ENCODE measurements around the gene UGT1A7.
"Not testable (repeated sequence)": the region's sequence is repeated elsewhere in the genome, so short reads cannot be mapped to it uniquely, and the experiment has no call there.

UGT1A7 gene

DNA sequence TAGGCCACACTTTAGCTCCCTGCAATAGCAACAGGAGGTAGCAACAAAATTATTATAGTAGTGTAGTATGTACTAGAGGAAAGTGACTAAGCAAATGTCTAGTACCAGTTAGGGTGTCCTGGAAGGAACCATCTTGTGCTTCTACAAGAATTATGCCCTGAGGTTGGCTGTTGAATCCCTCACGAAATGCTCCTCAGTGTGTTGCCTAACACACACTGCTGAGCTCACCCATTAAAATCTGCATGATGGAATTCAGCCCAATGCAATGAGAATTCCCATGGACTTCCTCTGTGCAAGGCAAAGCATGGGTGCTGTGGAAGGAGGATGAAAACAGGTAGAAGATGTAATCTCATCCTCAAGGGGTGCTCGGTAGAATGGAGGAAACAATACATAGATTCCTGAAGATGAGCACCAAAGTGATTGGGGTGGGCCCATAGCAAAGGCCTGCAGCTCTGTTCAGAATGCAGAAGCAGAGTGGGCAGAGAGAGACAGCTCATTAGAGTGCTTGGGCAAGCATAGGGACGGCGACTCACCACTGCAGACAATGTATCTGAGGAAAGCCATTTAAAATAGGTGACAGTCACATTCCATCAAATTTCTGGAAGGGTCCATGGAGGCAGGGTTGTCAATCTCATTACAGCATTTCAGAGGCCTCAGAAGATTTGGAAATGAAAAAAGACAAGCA, 1.2 kb upstream of the UGT1A7 start:
- H3K4me3 ChIP-seq (ENCODE audit: low read depth, low read length) = no peak overlapping the region

DNA sequence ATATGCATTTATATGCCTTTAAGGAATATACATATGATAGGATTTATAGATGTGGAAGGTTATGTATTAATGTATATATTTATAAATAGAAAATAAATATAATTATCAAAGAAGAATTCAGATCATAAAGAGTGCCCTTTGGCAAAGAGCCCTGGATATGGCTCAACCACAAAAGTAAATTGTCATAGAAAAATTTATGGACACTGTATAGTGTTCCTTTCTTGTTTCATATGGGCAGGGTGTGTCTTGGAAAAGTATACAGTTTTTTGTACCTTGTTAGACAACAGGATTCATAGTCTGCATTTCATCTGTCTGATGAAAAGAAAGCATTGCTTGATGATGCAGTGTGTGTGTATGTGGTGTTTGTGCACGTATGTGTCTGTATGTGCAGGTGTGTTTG, 2.9 kb downstream of the UGT1A7 start:
- H3K4me3 ChIP-seq (ENCODE audit: low read depth, low read length) = no peak overlapping the region

DNA sequence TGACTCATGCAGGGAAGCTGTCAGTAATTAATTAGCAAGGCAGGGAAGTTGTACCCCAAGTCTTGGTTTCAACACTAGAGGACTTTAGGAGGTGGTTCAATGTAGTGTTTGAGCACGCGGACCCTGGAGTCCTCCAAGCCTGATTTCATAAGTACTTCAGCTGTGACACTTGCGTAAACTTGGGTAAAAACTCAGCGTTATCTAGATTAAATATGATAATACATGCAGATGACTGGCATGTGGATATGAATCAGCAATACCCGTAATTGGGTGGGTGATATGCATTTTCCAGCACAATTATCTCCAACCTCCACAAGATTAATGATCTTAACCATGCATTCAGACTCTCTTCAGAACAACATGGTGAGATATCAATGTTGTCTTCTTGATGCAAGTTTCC, 5.2 kb downstream of the UGT1A7 start:
- H3K4me3 ChIP-seq (ENCODE audit: low read depth, low read length) = no peak overlapping the region

DNA sequence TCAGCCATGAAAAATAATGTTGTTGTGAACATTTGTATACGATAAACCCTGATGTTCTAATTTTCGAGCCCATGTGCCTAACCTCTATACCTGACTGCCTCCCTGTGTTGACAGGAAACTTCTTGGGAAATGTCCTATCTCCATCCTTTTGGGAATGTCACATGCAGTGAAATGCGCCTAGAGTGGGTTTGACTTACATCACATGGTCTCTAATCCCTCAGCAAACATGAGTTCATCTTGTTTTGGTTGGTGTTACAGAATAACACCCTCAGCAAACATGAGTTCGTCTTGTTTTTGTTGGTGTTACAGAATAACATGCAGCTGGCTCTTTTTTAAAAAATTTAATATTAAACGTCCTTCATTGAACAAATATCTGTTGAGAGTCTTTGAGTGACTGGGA, 6.6 kb downstream of the UGT1A7 start:
- no peak overlapping the region for H3K4me3 ChIP-seq (ENCODE audit: low read depth, low read length)

DNA sequence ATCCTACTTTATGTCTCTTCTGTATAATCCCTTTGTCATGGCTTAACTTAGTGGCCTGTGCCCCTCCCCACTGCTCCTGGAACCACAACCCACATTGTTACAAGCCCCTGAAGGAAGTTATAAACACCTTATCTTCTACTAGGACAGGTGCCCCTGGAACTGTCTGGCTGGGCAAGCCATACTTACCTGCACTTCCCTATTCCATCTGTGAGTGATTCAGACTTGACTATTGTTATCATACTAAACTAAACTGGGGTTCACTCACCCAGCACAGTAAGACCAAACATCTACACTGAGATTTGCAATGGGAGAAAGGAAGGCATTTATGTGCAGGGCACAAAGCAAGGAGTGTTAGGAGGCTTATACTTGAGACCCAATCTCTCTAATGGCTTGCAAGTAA, 7.3 kb downstream of the UGT1A7 start:
- no peak overlapping the region for H3K4me3 ChIP-seq (ENCODE audit: low read depth, low read length)

DNA sequence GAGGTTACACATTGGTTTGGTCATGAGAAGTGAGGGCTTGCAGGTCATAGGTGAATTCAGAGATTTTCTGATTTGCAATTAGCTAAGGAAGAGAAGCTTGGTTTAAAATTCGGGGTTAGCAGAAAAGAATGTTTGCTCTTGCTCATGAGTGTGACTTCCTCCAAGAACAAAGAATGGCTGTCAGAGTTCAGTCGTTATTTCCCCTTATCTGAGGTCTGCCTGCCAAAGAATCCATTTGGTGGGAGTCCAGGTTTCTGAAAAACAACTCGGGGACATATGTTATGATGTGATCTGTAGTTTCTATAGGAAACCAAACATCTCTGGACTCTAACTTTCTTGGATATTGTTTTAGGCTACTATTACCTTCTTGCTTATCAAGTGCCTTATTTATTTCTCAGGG, 7.8 kb downstream of the UGT1A7 start:
- H3K4me3 ChIP-seq (ENCODE audit: low read depth, low read length) = no peak overlapping the region

DNA sequence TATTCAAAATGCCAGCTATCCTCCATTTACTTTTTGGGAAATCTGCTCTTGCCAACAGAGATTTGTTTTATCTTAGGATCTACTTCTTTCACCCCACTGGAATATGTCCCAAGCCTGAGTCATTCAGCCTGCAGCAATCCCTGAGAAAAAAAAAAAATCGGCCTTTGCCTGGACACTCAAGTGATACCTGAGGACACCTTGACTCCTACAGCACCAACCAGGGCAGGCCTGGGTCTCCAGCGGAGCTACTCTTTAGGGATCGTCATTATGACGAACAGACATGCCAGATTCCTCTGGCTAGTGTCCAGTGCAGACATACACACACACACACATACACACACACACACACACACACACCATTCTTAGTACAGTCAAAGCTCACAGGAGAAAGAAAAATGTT, 8.7 kb downstream of the UGT1A7 start:
- no peak overlapping the region for H3K4me3 ChIP-seq (ENCODE audit: low read depth, low read length)

DNA sequence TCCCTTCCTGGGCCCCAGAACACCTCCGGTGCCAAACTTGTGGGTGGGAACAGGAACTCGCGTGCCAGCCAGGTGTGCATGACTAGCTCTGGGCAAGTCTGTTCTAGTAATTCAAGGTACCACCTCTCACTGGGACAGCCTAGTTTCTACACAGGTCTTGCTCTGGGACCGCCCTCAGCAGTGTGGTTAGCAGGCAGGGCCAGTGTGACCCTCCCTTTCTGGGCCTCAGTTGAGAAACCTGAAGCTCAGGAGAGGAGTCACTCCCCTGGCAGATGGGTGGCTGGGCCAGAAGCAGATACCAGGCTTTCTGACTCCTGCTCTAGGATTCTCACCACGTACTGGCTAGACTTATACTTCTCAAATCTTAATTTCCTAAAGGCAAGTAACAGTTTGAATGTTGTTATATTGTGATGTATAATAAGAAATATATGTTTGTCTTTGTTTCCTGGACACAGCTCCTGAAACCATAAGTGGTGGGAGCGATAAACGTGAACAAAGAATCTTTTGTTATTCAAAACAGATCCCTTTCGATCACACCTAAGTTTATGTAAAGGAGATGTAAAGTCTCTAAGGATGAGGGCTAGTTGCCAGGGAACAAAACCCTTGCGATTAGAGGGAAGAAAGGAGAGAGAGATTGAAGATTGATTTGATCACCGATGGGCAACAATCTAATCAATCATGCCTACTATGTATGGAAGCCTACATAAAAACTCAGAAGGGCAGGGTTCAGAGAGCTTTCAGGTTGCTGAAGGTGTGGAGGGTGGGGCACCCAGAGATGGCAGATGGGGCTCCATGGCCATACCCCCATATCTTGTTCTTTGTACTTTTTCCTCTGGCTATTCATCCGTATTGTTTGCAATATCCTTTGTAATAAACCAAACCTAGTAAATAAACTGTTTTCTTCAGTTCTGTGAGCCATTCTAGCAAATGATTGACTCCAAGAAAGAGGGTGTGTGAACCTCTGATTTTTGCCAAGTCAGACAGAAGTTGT, 10.0 kb downstream of the UGT1A7 start:
- H3K4me3 ChIP-seq (ENCODE audit: low read depth, low read length) = no peak overlapping the region

DNA sequence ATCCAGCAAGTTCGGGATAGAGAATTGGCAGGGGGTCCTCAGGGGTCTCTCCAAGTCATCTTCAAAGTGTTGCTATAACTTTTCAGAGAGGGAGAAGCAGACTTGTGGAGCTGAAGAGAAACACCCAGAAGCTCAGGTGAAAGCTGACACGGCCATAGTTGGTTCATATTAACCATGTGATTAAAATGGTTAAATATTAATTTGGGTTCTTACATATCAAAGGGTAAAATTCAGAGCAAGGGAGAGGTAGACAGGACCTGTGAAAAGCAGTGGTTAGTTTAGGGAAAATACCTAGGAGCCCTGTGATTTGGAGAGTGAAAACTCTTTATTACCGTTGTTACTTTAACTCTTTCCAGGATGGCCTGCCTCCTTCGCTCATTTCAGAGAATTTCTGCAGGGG, 10.9 kb downstream of the UGT1A7 start, which contains the start of gene UGT1A6:
TSS of gene UGT1A6 (plus strand) at position 243 of the 400 bp plus-strand sequence. CDS start at position 358, 115 bp downstream.
- H3K4me3 ChIP-seq (ENCODE audit: low read depth, low read length) = no peak within 1 kb of the TSS

DNA sequence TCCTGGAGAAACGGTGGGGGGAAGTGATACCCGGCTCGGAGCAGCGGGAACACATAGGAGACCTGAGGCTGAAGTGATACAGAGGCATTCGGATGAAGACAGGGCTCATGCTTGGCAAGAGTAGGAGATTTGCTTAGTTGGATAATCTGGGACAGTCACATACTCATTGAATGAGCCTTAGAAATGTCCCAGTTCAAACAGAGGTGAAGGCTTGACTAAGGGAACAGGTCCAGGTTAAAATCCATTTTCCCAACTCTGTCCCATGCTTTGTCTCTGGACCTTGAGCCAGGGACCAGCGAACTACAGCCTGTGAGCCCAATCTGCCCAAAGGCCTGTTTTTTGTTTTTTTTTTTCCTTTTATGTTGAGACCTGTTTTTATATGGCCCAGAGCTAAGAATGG, 12.3 kb downstream of the UGT1A7 start:
- H3K4me3 ChIP-seq (ENCODE audit: low read depth, low read length) = no peak overlapping the region

DNA sequence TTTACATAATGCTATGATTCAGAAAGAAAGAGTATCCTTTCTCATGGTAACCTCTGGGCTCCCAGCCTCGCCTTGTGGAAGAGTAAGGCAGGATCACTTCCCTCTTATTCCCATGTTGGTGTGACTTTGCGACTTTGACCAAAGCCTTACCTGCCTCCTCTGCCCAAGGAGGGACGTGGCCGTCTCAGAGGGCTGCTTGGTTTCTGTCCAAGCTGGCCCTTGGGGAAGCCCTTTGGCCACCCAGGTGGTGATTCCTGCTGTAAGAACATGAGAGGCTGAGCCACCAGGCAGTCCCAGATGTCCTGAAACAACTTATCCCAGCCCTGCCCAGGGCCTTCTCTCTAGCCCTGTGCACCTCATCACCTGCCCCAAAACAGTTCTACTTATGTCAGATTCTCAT, 17.0 kb downstream of the UGT1A7 start:
- H3K4me3 ChIP-seq (ENCODE audit: low read depth, low read length) = no peak overlapping the region

DNA sequence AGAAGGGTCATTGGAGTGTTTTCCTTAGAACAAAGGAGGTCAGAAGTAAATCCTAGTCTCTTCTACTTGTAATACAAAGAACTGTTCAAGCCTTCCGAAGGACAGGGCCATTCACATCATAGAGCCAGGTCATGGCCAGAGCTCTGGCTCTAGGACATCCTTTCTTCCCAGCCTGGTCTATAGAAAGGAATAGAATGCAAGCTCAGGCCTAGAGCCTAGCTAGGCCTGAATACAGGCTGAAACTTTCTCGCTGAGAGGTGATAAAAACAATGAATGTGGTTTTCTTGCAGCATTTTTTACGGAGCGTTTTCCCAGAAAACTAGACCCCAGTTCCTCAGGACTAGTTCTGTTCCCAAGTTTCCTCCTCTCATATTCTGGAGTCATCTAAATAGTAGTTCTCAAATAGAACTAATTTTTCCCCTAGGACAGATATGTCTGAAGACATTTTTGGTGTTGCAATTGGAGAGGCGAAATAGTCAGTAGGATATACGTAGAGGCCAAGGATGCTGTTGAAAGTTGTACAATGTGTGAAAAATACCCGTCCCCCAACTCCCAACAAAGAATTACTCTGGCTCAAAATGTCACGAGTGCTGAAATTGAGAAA, 17.8 kb downstream of the UGT1A7 start:
- H3K4me3 ChIP-seq (ENCODE audit: low read depth, low read length) = no peak overlapping the region

DNA sequence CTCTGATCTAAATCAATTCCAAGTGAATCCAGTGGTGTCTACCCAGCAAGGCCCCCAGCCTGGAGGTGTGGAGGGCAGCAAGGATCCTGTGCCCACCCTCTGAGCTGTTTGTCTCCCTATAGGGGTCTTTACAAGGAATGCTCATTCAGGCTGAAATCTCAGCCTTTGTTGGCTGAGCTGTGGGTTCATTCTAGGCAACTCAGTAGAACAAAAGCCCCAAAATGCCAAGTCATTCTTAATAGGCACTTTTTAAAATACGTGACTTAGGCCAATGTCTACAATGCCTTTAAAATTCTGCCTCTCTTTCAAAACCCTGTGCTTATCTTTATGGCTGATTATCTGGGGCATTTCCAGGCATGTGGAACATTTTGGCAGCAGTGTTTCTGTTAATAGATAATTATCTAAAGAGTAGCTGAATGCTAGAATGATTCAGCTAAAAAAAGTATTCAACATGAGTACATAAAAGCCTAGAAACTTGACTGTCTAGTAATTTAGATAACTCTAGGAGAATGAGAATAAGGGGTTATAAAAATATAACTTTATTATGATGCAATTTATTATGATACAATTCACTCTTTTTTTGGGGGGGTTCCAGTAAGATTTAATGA, 18.4 kb downstream of the UGT1A7 start:
- H3K4me3 ChIP-seq (ENCODE audit: low read depth, low read length) = no peak overlapping the region

DNA sequence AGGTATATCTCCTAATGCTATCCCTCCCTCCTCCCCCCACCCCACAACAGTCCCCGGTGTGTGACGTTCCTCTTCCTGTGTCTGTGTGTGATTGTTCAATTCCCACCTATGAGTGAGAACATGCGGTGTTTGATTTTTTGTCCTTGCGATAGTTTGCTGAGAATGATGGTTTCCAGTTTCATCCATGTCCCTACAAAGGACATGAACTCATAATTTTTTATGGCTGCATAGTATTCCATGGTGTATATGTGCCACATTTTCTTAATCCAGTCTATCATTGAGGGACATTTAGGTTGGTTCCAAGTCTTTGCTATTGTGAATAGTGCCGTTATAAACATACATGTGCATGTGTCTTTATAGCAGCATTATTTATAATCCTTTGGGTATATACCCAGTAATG, 19.1 kb downstream of the UGT1A7 start:
- not testable (repeated sequence) for H3K4me3 ChIP-seq (ENCODE audit: low read depth, low read length)

DNA sequence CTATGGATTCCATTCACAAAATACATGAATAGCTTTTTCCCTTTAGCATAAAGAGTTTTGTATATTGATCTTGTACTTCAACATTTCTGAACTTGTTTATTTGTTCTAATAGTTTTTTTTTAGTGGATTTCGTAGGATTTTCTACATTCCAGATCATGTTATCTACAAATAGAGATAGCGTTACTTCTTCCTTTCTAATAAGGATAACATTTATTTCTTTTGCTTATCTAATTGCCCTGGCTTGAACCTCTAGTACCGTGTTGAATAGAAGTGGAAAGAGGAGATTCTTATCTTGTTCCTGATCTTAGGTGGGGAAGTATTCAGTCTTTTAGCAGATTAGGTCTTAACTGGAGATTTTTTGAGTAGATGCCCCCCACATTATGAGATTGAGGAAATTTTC, 20.5 kb downstream of the UGT1A7 start:
- no peak overlapping the region for H3K4me3 ChIP-seq (ENCODE audit: low read depth, low read length)

DNA sequence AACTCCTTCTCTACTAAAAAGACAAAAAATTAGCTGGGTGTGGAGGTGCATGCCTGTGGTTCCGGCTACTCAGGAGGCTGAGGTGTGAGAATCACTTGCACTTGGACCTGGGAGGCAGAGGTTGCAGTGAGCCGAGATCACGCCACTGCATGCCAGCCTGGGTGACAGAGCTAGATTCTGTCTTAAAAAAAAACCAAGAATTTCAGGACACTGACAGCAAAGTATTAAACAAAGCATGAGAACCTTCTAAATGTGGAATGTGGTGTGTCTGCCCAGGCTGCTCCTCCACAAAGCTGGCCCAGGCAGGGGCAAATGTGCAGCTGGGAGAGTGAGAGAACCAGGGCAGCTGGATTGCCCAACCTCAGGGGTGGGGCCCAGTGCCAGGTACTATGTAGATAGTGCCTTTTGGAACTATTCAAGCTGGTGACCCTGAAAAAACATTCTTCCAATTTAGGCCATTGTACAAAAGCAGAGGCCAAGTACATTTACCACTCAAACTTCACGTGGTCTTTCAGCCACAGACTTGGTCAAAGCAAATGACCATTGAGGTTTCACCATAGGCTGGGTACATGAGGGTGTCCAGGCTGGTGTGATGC, 24.3 kb downstream of the UGT1A7 start:
- H3K4me3 ChIP-seq (ENCODE audit: low read depth, low read length) = no peak overlapping the region

DNA sequence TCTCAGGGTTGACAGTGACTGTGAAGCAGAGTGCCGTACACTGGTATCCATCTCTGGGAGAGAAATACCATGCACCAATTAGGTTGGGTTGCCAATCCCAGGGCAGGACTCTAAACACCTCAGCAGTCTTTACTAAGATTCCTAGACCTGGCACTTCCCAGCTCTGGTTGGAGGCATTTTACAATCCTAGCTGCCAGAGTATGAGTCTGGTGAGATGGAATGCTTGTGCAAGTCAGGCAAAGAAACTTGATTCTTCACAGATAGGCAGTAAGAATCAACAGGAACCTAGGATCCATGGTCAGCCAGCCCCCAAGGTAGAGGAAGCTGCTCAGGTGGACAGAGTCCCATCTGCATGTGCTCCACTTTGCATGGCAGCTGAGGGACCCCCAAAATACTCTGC, 25.0 kb downstream of the UGT1A7 start:
- no peak overlapping the region for H3K4me3 ChIP-seq (ENCODE audit: low read depth, low read length)

DNA sequence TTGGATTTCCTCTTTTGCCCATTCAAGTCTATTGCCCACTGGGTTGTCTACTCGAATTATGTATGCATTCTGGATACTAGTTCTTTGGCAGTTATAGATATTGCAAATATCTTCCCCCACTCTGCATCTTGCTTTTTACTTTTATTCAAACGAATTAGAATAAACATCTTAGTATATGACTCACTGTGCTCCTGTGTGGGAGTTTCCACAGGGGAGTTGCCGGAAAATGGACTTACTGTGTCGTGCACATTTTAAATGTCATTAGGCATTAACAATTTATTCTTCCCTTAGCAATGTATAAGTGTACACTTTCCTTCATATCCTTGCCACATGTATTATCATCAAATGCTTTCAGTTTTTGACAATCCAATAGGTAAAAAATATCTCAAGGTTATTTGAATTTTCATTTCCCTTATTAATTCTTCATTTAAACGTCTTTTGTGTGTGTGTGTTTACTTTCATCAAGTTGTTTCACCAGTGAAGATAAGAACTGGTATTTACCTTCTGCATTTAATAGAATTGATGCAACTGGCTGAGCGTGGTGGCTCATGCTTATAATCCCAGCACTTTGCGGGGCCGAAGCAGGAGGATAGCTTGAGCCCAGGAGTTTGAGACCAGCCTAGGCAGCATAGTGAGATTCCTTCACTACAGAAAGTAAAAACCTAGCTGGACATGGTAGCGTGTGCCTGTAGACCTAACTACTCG, 26.4 kb downstream of the UGT1A7 start:
- H3K4me3 ChIP-seq (ENCODE audit: low read depth, low read length) = no peak overlapping the region

DNA sequence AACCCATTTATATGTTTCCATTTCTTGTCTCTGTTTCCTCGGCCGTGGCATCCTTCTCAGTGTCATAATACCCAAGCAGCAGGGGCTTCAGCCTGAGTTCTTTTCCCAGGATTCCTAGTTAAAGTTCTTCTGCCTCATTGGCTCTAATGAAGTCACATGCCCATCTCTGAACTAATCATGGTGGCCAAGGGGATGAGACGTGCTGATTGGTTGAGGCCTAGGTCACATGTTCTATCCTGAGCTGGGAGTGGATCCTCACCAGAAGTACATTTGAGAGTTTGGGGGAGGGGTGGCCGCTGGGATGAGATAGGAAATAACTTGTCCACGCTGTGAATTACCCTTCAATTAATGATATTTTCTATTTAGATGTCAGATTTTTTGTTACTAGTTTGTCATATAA, 27.2 kb downstream of the UGT1A7 start:
- H3K4me3 ChIP-seq (ENCODE audit: low read depth, low read length) = no peak overlapping the region

DNA sequence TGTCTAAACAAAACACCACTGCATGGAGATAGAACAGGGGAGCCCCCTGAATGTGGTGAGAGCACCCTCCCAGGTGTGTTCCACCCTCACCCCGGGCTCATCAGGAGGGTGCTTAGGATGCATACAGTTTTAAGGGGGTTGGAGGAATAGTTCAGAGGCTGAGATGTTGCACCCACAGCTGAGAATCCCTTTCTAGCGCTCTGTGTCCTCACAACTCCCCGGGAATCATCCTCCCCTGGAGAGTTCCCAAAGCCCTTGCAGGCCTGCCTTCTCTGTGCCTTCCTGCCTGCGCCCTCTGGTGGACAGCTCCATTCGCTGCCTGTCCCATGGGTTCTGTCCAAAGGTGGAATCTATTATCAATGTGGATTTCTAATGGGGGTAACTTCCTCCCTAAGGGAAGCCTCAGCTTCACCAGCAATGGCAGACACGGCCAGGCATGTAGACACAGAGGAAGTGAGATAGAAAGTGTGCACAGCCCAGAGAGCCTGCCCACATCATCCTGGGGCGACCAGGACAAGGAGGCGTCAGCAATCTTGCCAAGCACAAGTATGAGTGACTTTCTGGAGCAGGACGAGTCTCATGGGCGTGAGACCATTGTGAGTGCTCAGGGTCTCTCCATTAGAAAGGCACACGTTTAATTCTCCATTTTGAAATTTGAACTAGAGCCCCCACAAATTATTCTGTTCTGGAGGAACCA, 29.8 kb downstream of the UGT1A7 start:
- H3K4me3 ChIP-seq (ENCODE audit: low read depth, low read length) = no peak overlapping the region

All from iPS-11a (cell line).